ENCODE results near the gene NMT1. TPM values are rescaled to one million over a fixed set of nuclear protein-coding genes. Genes with fewer than 3 reads are reported as not detected.

Gene NMT1
- total and polyA plus RNA-seq, 2 of the 13 experiments (the other 11 are each of a cell fraction or from before 2014, with no cell fraction given): 75.7 to 142 TPM

DNA sequence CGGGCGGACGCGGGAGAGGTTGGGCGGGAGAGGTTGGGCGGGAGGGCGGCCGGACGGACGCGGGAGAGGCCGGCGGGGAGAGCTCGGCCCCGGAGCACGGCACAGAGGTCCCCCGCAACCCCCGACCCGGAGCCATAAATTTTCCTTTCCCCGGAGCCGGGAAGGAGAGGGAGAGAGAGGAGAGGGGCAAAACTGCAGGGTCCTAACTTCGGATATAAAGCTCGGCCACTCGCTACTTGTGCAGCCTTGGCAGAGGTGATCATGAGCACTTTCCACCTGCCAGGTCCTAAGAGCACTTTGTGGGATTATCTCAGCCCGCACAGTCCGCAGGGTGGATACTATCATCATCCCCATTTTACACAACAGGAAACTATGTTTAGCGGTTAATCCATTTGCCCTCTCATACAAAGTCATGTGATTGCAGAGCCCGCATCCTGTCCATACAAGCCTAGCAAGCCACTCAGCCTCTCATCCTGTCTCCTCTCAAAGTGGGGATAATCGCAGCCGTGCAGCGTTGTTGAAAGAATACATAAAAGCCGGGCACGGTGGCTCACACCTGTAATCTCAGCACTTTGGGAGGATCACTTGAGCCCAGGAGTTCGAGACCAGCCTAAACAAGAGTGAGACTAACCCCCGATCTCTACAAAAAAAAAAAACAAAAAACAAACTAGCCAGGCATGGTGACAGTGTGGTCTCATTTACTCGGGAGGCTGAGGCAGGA is 8.9 kb upstream of the NMT1 start (continued):
- TF ChIP-seq PLRG1 (conservative IDR thresholded peaks at IDR 0.05) (no peak), ATRX (CRISPR knock-in tag; IDR thresholded peaks at IDR 0.05; ENCODE audit: borderline replicate concordance) (no peak), PRPF4 (IDR thresholded peaks at IDR 0.05; ENCODE audit: low read depth, low read length, poor library complexity, severe bottlenecking) (no peak), ZNF878 (CRISPR knock-in tag; IDR thresholded peaks at IDR 0.05) (no peak), KDM6A (CRISPR knock-in tag; IDR thresholded peaks at IDR 0.05; ENCODE audit: low read depth) (no peak), ZNF136 (CRISPR knock-in tag; IDR thresholded peaks at IDR 0.05; ENCODE audit: low read depth) (no peak), ZNF142 (CRISPR knock-in tag; IDR thresholded peaks at IDR 0.05) (0 out of 2 replicates have a peak, but pooled peaks have one; percentile 70), JARID2 (CRISPR knock-in tag; IDR thresholded peaks at IDR 0.05; ENCODE audit: insufficient replicate concordance) (no peak), TBX2 (CRISPR knock-in tag; IDR thresholded peaks at IDR 0.05; ENCODE audit: borderline replicate concordance) (no peak), KDM5B (CRISPR knock-in tag; IDR thresholded peaks at IDR 0.05; ENCODE audit: borderline replicate concordance) (0 out of 2 replicates have a peak, but pooled peaks have one; percentile 39), ZNF367 (CRISPR knock-in tag; IDR thresholded peaks at IDR 0.05; ENCODE audit: borderline replicate concordance) (no peak), SRSF9 (IDR thresholded peaks at IDR 0.05; ENCODE audit: borderline replicate concordance, insufficient read depth, low read depth, low read length, poor library complexity, severe bottlenecking) (no peak), ZNF124 (CRISPR knock-in tag; IDR thresholded peaks at IDR 0.05) (no peak), ZNF382 (CRISPR knock-in tag; IDR thresholded peaks at IDR 0.05; ENCODE audit: borderline replicate concordance) (no peak), BCL6 (CRISPR knock-in tag; IDR thresholded peaks at IDR 0.05) (no peak), ZNF530 (CRISPR knock-in tag; IDR thresholded peaks at IDR 0.05; ENCODE audit: low read depth) (0 out of 2 replicates have a peak, but pooled peaks have one; percentile 47), SALL2 (CRISPR knock-in tag; IDR thresholded peaks at IDR 0.05) (no peak)
- TF ChIP-seq, protein P1, sequence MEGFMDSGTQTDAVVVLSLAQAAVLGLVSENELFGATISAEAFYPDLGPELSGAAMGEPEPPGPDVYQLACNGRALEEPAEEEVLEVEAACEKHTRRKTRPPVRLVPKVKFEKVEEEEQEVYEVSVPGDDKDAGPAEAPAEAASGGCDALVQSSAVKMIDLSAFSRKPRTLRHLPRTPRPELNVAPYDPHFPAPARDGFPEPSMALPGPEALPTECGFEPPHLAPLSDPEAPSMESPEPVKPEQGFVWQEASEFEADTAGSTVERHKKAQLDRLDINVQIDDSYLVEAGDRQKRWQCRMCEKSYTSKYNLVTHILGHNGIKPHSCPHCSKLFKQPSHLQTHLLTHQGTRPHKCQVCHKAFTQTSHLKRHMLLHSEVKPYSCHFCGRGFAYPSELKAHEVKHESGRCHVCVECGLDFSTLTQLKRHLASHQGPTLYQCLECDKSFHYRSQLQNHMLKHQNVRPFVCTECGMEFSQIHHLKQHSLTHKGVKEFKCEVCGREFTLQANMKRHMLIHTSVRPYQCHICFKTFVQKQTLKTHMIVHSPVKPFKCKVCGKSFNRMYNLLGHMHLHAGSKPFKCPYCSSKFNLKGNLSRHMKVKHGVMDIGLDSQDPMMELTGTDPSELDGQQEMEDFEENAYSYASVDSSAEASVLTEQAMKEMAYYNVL (CRISPR knock-in tag; IDR thresholded peaks at IDR 0.05; ENCODE audit: borderline replicate concordance): no peak
- TF ChIP-seq, protein P2, sequence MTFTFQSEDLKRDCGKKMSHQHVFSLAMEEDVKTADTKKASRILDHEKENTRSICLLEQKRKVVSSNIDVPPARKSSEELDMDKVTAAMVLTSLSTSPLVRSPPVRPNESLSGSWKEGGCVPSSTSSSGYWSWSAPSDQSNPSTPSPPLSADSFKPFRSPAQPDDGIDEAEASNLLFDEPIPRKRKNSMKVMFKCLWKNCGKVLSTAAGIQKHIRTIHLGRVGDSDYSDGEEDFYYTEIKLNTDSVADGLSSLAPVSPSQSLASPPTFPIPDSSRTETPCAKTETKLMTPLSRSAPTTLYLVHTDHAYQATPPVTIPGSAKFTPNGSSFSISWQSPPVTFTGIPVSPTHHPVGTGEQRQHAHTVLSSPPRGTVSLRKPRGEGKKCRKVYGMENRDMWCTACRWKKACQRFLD (CRISPR knock-in tag; IDR thresholded peaks at IDR 0.05; ENCODE audit: borderline replicate concordance): 0 out of 2 replicates have a peak, but pooled peaks have one; percentile 55
- TF ChIP-seq, protein P3, sequence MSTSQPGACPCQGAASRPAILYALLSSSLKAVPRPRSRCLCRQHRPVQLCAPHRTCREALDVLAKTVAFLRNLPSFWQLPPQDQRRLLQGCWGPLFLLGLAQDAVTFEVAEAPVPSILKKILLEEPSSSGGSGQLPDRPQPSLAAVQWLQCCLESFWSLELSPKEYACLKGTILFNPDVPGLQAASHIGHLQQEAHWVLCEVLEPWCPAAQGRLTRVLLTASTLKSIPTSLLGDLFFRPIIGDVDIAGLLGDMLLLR (CRISPR knock-in tag; IDR thresholded peaks at IDR 0.05): no peak

Data from HepG2 (cell line).